Chondrocyte (in vitro differentiated cells): ENCODE measurements around the gene SMAGP. TPM values are rescaled to one million over a fixed set of nuclear protein-coding genes. Genes with fewer than 3 reads are reported as not detected.
A peak's percentile ranks its signal among the peaks of the same experiment; 100 is the strongest.
"Not testable (repeated sequence)": the region's sequence is repeated elsewhere in the genome, so short reads cannot be mapped to it uniquely, and the experiment has no call there.

Experiments used
- DNase-seq: peaks from one replicate; pipeline ENCODE4 v3.0.0; 2021; ENCODE audit warnings: mixed read lengths, low spot score
- H3K27ac Mint-ChIP-seq: one replicate; pipeline ENCODE4 v1.8.0; 2021; ENCODE audit warnings: mild to moderate bottlenecking, moderate library complexity, mixed read lengths; ENCODE audit not compliant: unreplicated experiment
- H3K27me3 Mint-ChIP-seq: 2 replicates; pipeline ENCODE4 v1.8.0; 2021; ENCODE audit warnings: low read depth, mixed read lengths
- H3K36me3 Mint-ChIP-seq: 2 replicates; pipeline ENCODE4 v1.8.0; 2021; ENCODE audit warnings: low read depth, mixed read lengths
- H3K4me1 Mint-ChIP-seq: 2 replicates; pipeline ENCODE4 v1.8.0; 2021; ENCODE audit warnings: low read depth, mild to moderate bottlenecking, mixed read lengths
- H3K4me3 Mint-ChIP-seq: one replicate; pipeline ENCODE4 v1.8.0; 2021; ENCODE audit warnings: mild to moderate bottlenecking, moderate library complexity, mixed read lengths; ENCODE audit not compliant: unreplicated experiment
- H3K9me3 Mint-ChIP-seq: 2 replicates; pipeline ENCODE4 v1.8.0; 2021; ENCODE audit warnings: low read depth, mixed read lengths
- CTCF ChIP-seq: fragments of 200-600 bp; sonication (generic); IDR thresholded peaks from 2 replicates; pipeline ENCODE4 v1.5.0; 2021; ENCODE audit warnings: antibody characterized with exemption, mild to moderate bottlenecking, moderate library complexity
- total RNA-seq: library from RNA; stranded (reverse); gene quantifications from 3 replicates; pipeline ENCODE4 v1.2.1, GENCODE V29; 2021

Gene SMAGP
- total RNA-seq, 1 donor from 2014 or later, result 8.0 TPM

- Mint-ChIP-seq H3K9me3 (no peaks in the 10 kb centered on the region), H3K27ac (peak overlapping the region; percentile 58), H3K27me3 (no peaks in the 10 kb centered on the region), H3K4me3 (no peak overlapping the region), H3K36me3 (no peaks in the 10 kb centered on the region), H3K4me1 (peaks cover 5% of the 10 kb centered on the region)
- DNase-seq, result no peak
- TF ChIP-seq CTCF, result no peak
Observed at GRCh38 chr12:51281202-51281924, 11.1 kb upstream of the SMAGP start.

- no peaks in the 10 kb centered on the region for H3K27me3 Mint-ChIP-seq
- peaks cover 10% of the 10 kb centered on the region for H3K4me1 Mint-ChIP-seq
- H3K4me3 Mint-ChIP-seq, result no peak overlapping the region
- no peaks in the 10 kb centered on the region for H3K9me3 Mint-ChIP-seq
- no peak for TF ChIP-seq CTCF
- no peaks in the 10 kb centered on the region for H3K36me3 Mint-ChIP-seq
- no peak overlapping the region for H3K27ac Mint-ChIP-seq
- DNase-seq, result no peak
Observed at GRCh38 chr12:51275088-51275487, 4.9 kb upstream of the SMAGP start.

GRCh38 chr12:51272810-51273209 lies 2.6 kb upstream of the SMAGP start:
- H3K27ac Mint-ChIP-seq, H3K27me3 Mint-ChIP-seq, DNase-seq, H3K4me3 Mint-ChIP-seq, H3K9me3 Mint-ChIP-seq, H3K36me3 Mint-ChIP-seq: not testable (repeated sequence)
- peaks cover 16% of the 10 kb centered on the region for H3K4me1 Mint-ChIP-seq

- peak overlapping the region; percentile 91 for H3K4me3 Mint-ChIP-seq
- no peak for TF ChIP-seq CTCF
- H3K27me3 Mint-ChIP-seq, result no peaks in the 10 kb centered on the region
- no peak for DNase-seq
- peaks cover 16% of the 10 kb centered on the region for H3K4me1 Mint-ChIP-seq
- no peaks in the 10 kb centered on the region for H3K9me3 Mint-ChIP-seq
- peak overlapping the region; percentile 83 for H3K27ac Mint-ChIP-seq
- no peaks in the 10 kb centered on the region for H3K36me3 Mint-ChIP-seq
Observed at GRCh38 chr12:51270951-51271518, 820 bp upstream of the SMAGP start.

GRCh38 chr12:51269174-51270066 lies 795 bp downstream of the SMAGP start:
- Mint-ChIP-seq H3K4me1 (peaks cover 16% of the 10 kb centered on the region), H3K27ac (no peak overlapping the region), H3K9me3 (no peaks in the 10 kb centered on the region), H3K4me3 (peak overlapping the region; percentile 65), H3K27me3 (no peaks in the 10 kb centered on the region), H3K36me3 (no peaks in the 10 kb centered on the region)
- TF ChIP-seq CTCF, result peak; percentile 63
- peak; percentile 53 for DNase-seq
